KOPT-K1 (cell line): ENCODE measurements around the gene SNX13.
"Not testable (repeated sequence)": the region's sequence is repeated elsewhere in the genome, so short reads cannot be mapped to it uniquely, and the experiment has no call there.

Source experiments
- H3K27ac ChIP-seq: fragments of 200-600 bp; sonication (generic); 2 replicates; pipeline ENCODE4 v1.5.1; 2016; ENCODE audit warnings: antibody characterized with exemption, mild to moderate bottlenecking, low read depth, low read length; ENCODE audit not compliant: poor library complexity, severe bottlenecking
- H3K36me3 ChIP-seq: fragments of 200-600 bp; sonication (generic); 2 replicates; pipeline ENCODE4 v1.5.1; 2017; ENCODE audit warnings: antibody characterized with exemption, mild to moderate bottlenecking, low read length, moderate library complexity; ENCODE audit not compliant: insufficient read depth
- H3K9me3 ChIP-seq: fragments of 200-600 bp; sonication (generic); 2 replicates; pipeline ENCODE4 v1.5.1; 2017; ENCODE audit warnings: antibody characterized with exemption, low read length, mild to moderate bottlenecking; ENCODE audit not compliant: insufficient read depth, poor library complexity, severe bottlenecking

The SNX13 gene

DNA sequence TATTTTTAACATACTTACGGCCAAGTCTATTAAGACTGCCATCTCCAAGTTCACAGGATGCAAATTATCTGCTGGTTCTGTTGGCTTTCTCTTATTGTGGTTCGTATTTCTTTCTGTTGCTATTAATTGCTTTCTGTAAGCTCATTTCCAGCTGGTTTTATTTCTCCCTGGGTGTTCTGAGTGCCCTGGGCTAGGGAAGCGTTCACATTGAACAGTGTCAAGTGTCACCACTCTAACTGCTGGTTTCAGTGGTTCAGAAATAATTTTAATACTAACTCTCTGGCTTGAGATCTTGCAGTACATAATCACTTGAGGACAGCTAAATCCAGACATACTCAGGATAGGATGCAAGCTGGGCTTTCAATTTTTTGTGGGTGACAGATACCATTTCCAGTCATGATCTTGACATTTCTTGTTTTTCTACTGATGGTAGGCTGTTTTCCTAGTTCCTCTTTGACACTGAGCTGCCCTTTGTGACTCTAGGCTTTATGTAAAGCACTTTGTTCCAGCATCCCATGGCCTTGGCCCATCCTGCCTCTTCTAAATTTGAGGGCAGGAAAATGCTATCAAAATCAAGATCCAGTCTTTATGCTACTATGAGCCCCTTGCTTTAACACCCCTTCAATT lies 117.6 kb downstream of the SNX13 start:
- peaks cover 16% of the 10 kb centered on the region for H3K36me3 ChIP-seq

DNA sequence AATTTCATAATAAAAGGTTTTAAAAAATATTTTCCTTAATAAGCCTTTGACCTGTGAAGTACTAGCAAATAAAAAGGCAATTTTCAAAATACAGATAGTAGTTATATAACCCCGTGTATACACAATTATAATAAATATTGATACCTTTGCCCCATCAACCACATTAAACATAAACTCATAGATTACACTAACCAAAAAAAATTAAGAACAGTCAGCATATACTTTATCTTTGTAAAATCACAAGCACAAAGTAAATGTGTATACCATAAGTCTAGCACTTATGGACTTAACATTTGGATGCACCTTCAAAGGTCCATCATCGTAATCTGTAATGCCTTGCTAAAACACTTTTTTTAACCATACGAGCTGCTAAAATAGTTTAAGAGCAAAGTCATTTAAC lies 123.4 kb downstream of the SNX13 start:
- Histone ChIP-seq H3K27ac (no peak overlapping the region), H3K36me3 (peaks cover 31% of the 10 kb centered on the region), H3K9me3 (peaks cover 10% of the 10 kb centered on the region)

More for the DNA sequence above, 117.6 kb downstream of the SNX13 start:
- Histone ChIP-seq H3K9me3 (no peaks in the 10 kb centered on the region), H3K27ac (no peak overlapping the region)

DNA sequence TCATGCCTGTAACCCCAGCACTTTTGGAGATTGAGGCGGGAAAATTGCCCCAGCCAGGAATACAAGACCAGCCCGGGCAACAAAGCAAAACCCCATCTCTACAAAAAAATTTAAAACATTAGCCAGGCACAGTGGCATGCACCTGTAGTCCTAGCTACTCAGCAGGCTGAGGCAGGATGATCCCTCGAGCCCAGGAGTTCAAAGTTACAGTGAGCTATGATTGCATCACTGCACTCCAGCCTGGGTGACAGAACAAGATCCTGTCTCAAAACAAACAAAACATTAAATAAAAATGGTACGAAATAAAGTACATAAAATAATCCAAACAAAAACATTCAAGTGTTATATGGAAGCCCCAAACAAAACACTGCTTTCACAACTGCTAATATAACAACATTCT lies 125.0 kb downstream of the SNX13 start:
- H3K27ac ChIP-seq: no peak overlapping the region
- peaks cover 20% of the 10 kb centered on the region for H3K9me3 ChIP-seq
- H3K36me3 ChIP-seq: peaks cover 24% of the 10 kb centered on the region

- peaks cover 20% of the 10 kb centered on the region for H3K9me3 ChIP-seq
- peaks cover 24% of the 10 kb centered on the region for H3K36me3 ChIP-seq
- H3K27ac ChIP-seq: no peak overlapping the region
These were observed 126.2 kb downstream of the SNX13 start for GRCh38 chr7:17814058-17814457.

- not testable (repeated sequence) for H3K27ac ChIP-seq
- Histone ChIP-seq H3K9me3 (peaks cover 20% of the 10 kb centered on the region), H3K36me3 (peaks cover 16% of the 10 kb centered on the region)
These were observed 131.1 kb downstream of the SNX13 start for GRCh38 chr7:17809215-17809614.

DNA sequence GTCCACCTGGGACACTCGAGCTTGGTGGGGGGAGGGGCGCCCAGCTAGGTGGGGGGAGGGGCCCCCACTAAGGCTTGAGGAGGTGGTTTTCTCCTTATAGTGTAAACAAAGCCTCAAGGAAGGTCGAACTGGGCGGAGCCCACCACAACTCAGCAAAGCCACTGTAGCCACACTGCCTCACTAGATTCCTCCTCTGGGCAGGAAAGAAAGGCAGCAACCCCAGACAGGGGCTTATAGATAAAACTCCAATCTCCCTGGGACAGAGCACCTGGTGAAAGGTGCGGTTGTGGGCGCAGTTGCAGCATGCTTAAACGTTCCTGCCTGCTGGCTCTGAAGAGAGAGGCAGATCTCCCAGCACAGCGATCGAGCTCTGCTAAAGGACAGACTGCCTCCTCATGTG lies 133.1 kb downstream of the SNX13 start:
- H3K36me3 ChIP-seq: peaks cover 3% of the 10 kb centered on the region
- H3K27ac ChIP-seq: no peak overlapping the region
- H3K9me3 ChIP-seq: peaks cover 14% of the 10 kb centered on the region

DNA sequence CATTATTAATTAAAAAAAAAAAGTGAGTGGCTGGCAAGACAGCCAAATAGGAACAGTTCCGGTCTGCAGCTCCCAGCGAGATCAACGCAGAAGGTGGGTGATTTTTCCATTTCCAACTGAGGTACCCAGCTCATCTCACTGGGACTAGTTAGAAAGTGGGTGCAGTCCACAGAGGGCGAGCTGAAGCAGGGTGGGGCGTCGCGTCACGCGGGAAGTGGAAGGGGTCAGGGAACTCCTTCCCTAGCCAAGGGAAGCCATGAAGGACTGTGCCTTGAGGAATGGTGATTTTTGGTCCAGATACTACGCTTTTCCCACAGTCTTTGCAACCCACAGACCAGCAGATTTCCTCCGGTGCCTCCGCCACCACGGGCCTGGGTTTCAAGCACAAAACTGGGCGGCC lies 133.7 kb downstream of the SNX13 start:
- Histone ChIP-seq H3K36me3 (no peaks in the 10 kb centered on the region; the same call in none of the 2 replicates), H3K9me3 (peaks cover 8% of the 10 kb centered on the region), H3K27ac (no peak overlapping the region)

DNA sequence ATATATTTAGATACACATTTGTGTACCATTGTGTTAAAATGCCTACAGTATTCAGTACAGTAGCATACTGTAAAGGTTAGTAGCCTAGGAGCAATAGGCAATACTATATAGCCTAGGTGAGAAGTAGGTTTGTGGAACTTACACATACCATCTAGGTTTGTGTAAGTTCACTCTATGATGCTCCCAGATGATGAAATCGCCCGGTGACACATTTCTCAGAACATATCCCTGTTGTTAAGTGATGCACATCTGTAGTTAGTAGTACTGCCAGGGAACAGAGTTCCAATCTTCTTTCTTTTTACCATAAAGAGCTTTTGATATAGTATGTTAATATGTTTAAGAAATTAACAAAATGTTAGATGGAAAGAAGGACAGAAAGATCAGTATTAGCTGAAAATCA lies 138.2 kb downstream of the SNX13 start:
- Histone ChIP-seq H3K9me3 (no peaks in the 10 kb centered on the region), H3K36me3 (peaks cover 39% of the 10 kb centered on the region), H3K27ac (no peak overlapping the region)

- H3K9me3 ChIP-seq: no peaks in the 10 kb centered on the region
- no peak overlapping the region for H3K27ac ChIP-seq
- H3K36me3 ChIP-seq: peaks cover 18% of the 10 kb centered on the region
These were observed 148.0 kb downstream of the SNX13 start for GRCh38 chr7:17792075-17792936.

- H3K9me3 ChIP-seq: no peaks in the 10 kb centered on the region
- no peak overlapping the region for H3K27ac ChIP-seq
- H3K36me3 ChIP-seq: no peaks in the 10 kb centered on the region
These were observed 153.0 kb downstream of the SNX13 start for GRCh38 chr7:17787257-17787656.

DNA sequence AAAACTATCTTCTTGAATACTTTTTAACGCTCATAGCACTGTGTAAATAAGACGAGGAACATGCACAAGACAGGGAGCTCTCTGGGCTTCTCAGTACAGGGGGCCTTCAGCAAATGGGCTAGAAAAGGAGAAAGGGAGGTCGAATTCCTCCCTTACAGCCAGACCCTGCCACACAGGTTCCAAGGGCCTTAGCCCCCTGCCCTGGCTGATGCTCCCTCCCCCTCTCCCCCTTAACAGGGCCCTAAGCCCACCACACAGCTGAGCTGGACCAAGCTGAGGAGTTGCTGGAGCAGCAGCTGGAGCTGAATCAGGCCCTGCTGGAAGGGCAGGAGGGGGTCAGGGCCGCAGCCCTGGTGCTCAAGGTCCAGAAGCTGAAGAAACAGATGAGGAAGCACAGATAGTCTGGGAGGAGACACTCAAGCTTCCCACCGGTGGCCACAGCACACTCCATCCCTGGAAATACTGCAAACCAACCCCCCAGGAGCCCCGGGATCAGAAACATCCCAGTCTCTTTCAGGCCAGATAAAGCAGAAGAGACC lies 153.9 kb downstream of the SNX13 start:
- Histone ChIP-seq H3K9me3 (no peaks in the 10 kb centered on the region), H3K27ac (no peak overlapping the region), H3K36me3 (no peaks in the 10 kb centered on the region)

DNA sequence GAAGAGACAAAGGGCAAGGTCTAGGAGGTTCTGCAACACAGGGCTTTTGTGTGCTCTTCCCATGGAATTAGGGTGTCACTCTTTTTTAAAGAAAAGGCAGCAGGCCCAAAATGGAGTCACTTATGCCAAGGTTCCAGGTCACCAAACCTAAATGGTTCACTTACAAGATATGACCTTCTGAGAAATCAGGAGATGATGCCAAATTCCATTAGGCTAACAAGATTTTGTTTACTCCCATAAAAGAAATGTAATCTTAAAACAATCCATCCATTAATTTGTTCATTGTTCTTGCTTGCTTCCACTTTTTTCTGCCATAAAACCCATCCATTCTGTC lies 158.1 kb downstream of the SNX13 start:
- H3K36me3 ChIP-seq: no peaks in the 10 kb centered on the region
- no peaks in the 10 kb centered on the region for H3K9me3 ChIP-seq

GRCh38 chr7:17781491-17782215 lies 158.6 kb downstream of the SNX13 start:
- no peak overlapping the region for H3K27ac ChIP-seq
- no peaks in the 10 kb centered on the region for H3K36me3 ChIP-seq
- H3K9me3 ChIP-seq: no peaks in the 10 kb centered on the region

More for the DNA sequence above, 158.1 kb downstream of the SNX13 start:
- no peak overlapping the region for H3K27ac ChIP-seq

- Histone ChIP-seq H3K27ac (no peak overlapping the region), H3K36me3 (no peaks in the 10 kb centered on the region), H3K9me3 (no peaks in the 10 kb centered on the region)
These were observed 160.9 kb downstream of the SNX13 start for GRCh38 chr7:17779381-17779780.

DNA sequence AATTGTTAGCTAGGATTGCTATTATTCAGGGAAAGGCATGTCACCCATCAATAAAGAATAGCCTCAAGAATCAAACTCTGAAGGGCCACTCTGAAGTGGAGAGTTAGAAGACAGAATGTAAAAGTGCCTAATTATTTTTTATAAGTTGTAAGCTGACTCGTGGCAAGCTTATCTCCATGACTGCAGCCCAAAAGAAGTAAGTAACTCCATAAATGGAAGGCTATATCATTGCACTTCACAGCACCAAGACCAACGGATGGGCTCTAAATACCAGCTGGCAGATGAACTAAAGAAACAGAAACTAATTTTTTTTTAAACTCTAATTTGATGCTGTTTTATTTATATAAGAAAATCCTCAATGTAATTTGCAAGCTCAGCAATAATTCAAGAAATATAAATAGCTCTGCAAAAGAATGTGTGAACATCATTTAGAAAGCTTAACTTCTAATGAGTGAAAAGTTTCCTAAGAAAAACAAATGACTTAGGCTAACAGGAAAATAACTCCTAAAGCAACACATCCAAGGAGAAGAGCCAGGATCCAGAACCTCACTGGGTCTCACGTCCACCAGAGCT lies 165.5 kb downstream of the SNX13 start:
- no peaks in the 10 kb centered on the region for H3K9me3 ChIP-seq
- no peak overlapping the region for H3K27ac ChIP-seq
- no peaks in the 10 kb centered on the region for H3K36me3 ChIP-seq
